ENCODE data around the gene DECR2. TPM values are rescaled to one million over a fixed set of nuclear protein-coding genes. Genes with fewer than 3 reads are reported as not detected.

Gene DECR2
- total and polyA plus RNA-seq, 11 donors: 6.9 to 20.6 (median 12.2) TPM

DNA sequence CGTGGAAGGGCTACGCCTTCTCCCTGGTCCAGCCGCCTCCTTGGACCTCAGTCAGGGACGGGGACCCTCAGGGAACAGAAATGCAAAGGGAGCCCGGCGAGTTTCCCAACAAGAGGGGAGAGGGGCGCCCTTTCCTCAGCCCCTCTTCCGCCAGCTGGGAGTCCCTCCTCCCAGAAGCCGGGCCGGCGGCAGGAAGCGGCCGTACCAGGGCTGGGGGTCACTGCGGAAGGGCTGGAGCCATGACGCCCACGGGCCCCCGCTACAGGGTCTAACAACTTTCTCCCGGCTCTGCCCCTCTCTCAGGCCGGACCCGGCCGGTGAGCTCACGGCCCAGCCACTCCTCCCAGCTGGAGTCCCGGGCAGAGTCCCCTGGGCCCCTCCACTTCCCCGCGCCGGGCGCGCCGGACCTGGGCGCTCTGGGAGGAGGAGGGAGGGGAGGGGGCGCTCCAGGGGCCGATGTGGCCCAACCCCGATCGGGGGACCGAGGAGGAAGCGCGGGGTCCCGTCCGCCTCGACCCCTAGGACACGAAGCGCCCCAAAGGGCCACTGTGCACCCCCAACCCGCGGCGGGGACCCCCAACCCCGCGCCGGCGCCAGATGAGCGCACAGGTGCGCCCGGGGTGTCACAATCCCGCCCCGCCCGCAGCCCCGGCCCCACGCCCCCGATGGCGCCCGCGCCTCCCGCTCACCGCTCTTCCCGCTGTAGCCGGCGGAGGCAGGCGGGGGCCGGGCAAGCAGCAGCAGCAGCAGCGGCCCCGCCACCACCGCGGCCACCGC, 20.5 kb upstream of the DECR2 start:
- H3K27ac ChIP-seq: peak overlapping the region in 11 of 12 donors; percentile 57 to 83 (median 70)
- H3K9me3 ChIP-seq: no peaks in the 10 kb centered on the region
- DNase-seq: peak in 3 of 5 donors; percentile 25 to 76 (median 57)
- no peak for TF ChIP-seq POLR2A (IDR thresholded peaks at IDR 0.05)
- no peak for TF ChIP-seq CTCF (IDR thresholded peaks at IDR 0.05)
- H3K27me3 ChIP-seq: no peaks in the 10 kb centered on the region
- H3K4me3 ChIP-seq: peak overlapping the region; percentile 69 to 100 (median 83)
- ATAC-seq: peak in 3 of 4 donors; percentile 36 to 43 (median 38)
- WGBS, 4 donors: 1% methylated on average over 41 to 73 of the region's 73 CpGs; no CpG with 5 or more reads in 1 of the 4 donors
- intact Hi-C loops (cut with DNase I): no loop called here
- H3K4me1 ChIP-seq: peaks cover 0 to 56% (median 29%) of the 10 kb centered on the region in 12 donors
- peaks cover 0 to 15% (median 7%) of the 10 kb centered on the region in 9 donors for H3K36me3 ChIP-seq

DNA sequence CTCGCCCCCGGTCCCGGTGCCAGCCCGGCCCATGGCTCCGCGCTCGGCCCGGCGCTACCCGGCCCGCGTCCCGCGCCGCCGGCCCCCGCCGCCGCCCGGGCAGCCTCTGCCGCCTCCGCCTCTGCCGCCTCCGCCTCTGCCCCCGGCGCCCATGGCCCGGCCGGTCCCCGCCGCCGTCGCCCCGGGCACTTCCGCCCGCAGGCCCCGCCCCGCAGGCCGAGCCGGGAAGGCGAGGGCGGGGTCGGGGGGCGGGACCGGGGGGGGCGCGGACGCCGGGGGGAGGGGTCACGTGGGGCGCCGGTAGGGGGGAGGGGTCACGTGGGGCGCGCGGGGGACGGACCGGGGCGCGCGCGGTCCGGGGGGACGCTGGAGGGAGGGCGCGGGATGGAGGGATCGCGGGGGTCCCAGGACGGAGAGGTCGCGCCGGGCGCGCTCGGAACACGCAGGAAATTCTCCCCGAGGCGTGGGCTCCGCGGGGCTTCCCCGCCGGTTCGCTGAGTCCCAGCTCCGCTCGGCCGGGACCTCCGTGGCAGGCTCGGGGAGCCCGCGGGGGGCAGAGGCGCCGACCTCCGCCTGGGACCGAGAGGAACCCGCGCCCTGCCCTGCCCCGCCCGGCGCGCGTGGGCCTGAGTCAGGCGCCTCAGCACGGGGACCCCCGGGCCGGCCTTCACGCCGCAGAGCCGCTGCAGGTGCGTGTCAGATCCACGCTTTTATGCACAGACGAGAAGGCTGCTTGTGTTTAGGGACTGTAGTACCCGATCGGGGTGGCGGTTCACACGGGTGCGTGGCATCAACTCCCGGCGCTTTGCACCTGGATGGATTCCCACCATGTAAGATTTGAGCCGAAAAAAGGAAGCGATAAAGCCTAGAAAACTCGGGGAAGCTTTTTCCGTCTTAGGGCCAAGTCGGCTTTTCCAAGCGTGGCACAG, 19.6 kb upstream of the DECR2 start, which contains the start of gene PGAP6:
PGAP6 (minus strand) TSS at position 190 of the 929 bp plus-strand sequence; CDS start at position 33, 157 bp downstream.
- peak; percentile 43 to 80 (median 68) for ATAC-seq
- Histone ChIP-seq H3K27ac (peak within 1 kb of the TSS; percentile 54 to 92 (median 83)), H3K9me3 (no peaks in the 10 kb centered on the region), H3K4me1 (peaks cover 0 to 56% (median 29%) of the 10 kb centered on the region in 12 donors), H3K36me3 (peaks cover 0 to 7% (median 0%) of the 10 kb centered on the region in 9 donors), H3K27me3 (no peaks in the 10 kb centered on the region), H3K4me3 (peak within 1 kb of the TSS; percentile 70 to 100 (median 90))
- DNase-seq: peak in 4 of 5 donors; percentile 72 to 84 (median 79)
- WGBS, 4 donors: 0 to 1% (median 0%) methylated on average over 8 to 123 of the region's 123 CpGs
- intact Hi-C loops (cut with DNase I): loop anchor here in 1 of 10 donors (2.0 kb wide), 1 partner anchor 15 kb away; the partner anchor contains the start of gene NME4
- TF ChIP-seq CTCF (IDR thresholded peaks at IDR 0.05) (no peak), POLR2A (IDR thresholded peaks at IDR 0.05) (peak in 1 of 2 donors; percentile 62)

GRCh38 chr16:383326-384051, 18.2 kb upstream of the DECR2 start:
- intact Hi-C loops (cut with DNase I): loop anchor here in 1 of 10 donors (2.0 kb wide), 1 partner anchor 13 kb away; the partner anchor contains the start of gene NME4

More at GRCh38 chr16:383326-384051, 18.2 kb upstream of the DECR2 start:
- H3K27ac ChIP-seq: peak overlapping the region in 11 of 12 donors; percentile 31 to 90 (median 53)
- WGBS, 4 donors: 48 to 63% (median 49%) methylated on average over 28 to 33 of the region's 33 CpGs
- no peaks in the 10 kb centered on the region for H3K9me3 ChIP-seq
- DNase-seq (peak in 2 of 5 donors; percentile 20 to 27), ATAC-seq (peak in 1 of 4 donors; percentile 31)
- no peaks in the 10 kb centered on the region for H3K27me3 ChIP-seq
- peak overlapping the region in 10 of 12 donors; percentile 68 to 99 (median 86) for H3K4me3 ChIP-seq
- TF ChIP-seq POLR2A (IDR thresholded peaks at IDR 0.05) (no peak), CTCF (IDR thresholded peaks at IDR 0.05) (no peak)
- H3K36me3 ChIP-seq: no peaks in the 10 kb centered on the region
- H3K4me1 ChIP-seq: peaks cover 0 to 62% (median 31%) of the 10 kb centered on the region in 12 donors
